PC-3 (cell line): ENCODE measurements around the gene SLFN13.

Source experiments
- EZH2phosphoT487 ChIP-seq: fragments of 300-600 bp; sonication (generic); IDR thresholded peaks from 2 replicates; pipeline ENCODE4 v1.6.1; 2018; ENCODE audit warnings: mild to moderate bottlenecking, antibody characterized with exemption, low read length, borderline replicate concordance
- TF ChIP-seq, protein P1 (sequence below): fragments of 300-600 bp; sonication (generic); conservative IDR thresholded peaks from 2 replicates; pipeline ENCODE4 v1.5.1; 2017; ENCODE audit warnings: antibody characterized with exemption, low read depth, mild to moderate bottlenecking, low read length

DNA sequence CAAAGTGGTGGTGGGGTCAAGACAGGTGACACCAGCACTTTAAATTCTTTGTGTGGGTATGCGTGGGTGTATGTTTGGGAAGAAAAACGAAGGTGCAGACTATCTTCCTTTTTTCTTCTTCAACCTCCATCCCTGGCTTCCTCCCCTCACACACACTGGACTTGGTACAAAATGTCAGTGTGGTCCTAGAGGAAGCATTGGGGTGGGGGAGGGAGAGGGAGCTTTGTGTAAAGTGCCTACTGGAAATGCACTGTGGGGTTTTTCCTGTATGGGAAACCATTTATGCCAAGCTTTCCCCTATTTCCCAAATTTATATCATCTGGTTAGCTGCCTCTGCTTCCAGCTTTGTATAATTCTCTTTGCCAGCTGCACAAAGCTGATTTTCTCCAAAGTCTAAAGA lies 44.5 kb upstream of the SLFN13 start:
- TF ChIP-seq, protein P1, sequence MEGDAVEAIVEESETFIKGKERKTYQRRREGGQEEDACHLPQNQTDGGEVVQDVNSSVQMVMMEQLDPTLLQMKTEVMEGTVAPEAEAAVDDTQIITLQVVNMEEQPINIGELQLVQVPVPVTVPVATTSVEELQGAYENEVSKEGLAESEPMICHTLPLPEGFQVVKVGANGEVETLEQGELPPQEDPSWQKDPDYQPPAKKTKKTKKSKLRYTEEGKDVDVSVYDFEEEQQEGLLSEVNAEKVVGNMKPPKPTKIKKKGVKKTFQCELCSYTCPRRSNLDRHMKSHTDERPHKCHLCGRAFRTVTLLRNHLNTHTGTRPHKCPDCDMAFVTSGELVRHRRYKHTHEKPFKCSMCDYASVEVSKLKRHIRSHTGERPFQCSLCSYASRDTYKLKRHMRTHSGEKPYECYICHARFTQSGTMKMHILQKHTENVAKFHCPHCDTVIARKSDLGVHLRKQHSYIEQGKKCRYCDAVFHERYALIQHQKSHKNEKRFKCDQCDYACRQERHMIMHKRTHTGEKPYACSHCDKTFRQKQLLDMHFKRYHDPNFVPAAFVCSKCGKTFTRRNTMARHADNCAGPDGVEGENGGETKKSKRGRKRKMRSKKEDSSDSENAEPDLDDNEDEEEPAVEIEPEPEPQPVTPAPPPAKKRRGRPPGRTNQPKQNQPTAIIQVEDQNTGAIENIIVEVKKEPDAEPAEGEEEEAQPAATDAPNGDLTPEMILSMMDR, result no peak
- TF ChIP-seq EZH2phosphoT487, result no peak
